Neural progenitor cell (in vitro differentiated cells): ENCODE measurements around the gene C19orf25. TPM values are rescaled to one million over a fixed set of nuclear protein-coding genes. Genes with fewer than 3 reads are reported as not detected.
A peak's percentile ranks its signal among the peaks of the same experiment; 100 is the strongest.

Experiments
- DNase-seq: peaks from one replicate; pipeline ENCODE4 v3.0.0-alpha.2; 2016; ENCODE audit warnings: low spot score
- H2AFZ ChIP-seq: fragments of 200-600 bp; sonication (generic); replicated peaks from 2 replicates; pipeline ENCODE4 v1.6.1; 2016; ENCODE audit warnings: antibody characterized with exemption
- H3F3A ChIP-seq: fragments of 200-600 bp; sonication (generic); 2 replicates; pipeline ENCODE4 v1.6.1; 2016; ENCODE audit warnings: antibody characterized with exemption, low read depth
- H3K27ac ChIP-seq: fragments of 200-600 bp; sonication (generic); 2 replicates; pipeline ENCODE4 v1.5.1; 2016; ENCODE audit warnings: mild to moderate bottlenecking
- H3K27me3 ChIP-seq: fragments of 200-600 bp; sonication (generic); 2 replicates; pipeline ENCODE4 v1.6.1; 2016; ENCODE audit warnings: mild to moderate bottlenecking, moderate library complexity
- H3K36me3 ChIP-seq: fragments of 200-600 bp; sonication (generic); 2 replicates; pipeline ENCODE4 v1.5.1; 2016
- H3K4me1 ChIP-seq: fragments of 200-600 bp; sonication (generic); 2 replicates; pipeline ENCODE4 v1.6.1; 2016; ENCODE audit warnings: mixed run types
- H3K4me2 ChIP-seq: fragments of 200-600 bp; sonication (generic); 2 replicates; pipeline ENCODE4 v1.6.1; 2016
- H3K4me3 ChIP-seq: fragments of 200-600 bp; sonication (generic); 2 replicates; pipeline ENCODE4 v1.5.1; 2016
- H3K79me2 ChIP-seq: fragments of 200-600 bp; sonication (generic); 2 replicates; pipeline ENCODE4 v1.6.1; 2016; ENCODE audit warnings: low read depth
- H3K9ac ChIP-seq: fragments of 200-600 bp; sonication (generic); 2 replicates; pipeline ENCODE4 v1.6.1; 2016
- H3K9me3 ChIP-seq: fragments of 200-600 bp; sonication (generic); 2 replicates; pipeline ENCODE4 v1.5.1; 2016; ENCODE audit warnings: low read depth
- H4K20me1 ChIP-seq: fragments of 200-600 bp; sonication (generic); 2 replicates; pipeline ENCODE4 v1.6.1; 2016; ENCODE audit warnings: low read depth
- H3K27ac Mint-ChIP-seq: 3 replicates; pipeline ENCODE4 v1.8.0; 2021; ENCODE audit warnings: mixed read lengths
- H3K27me3 Mint-ChIP-seq: 2 replicates; pipeline ENCODE4 v1.8.0; 2022; ENCODE audit warnings: low read depth, mild to moderate bottlenecking, inconsistent platforms, moderate library complexity, mixed read lengths; ENCODE audit not compliant: insufficient read depth
- H3K36me3 Mint-ChIP-seq: 3 replicates; pipeline ENCODE4 v1.8.0; 2021; ENCODE audit warnings: mixed read lengths
- H3K4me1 Mint-ChIP-seq: 3 replicates; pipeline ENCODE4 v1.8.0; 2021; ENCODE audit warnings: mixed read lengths
- H3K4me3 Mint-ChIP-seq: 3 replicates; pipeline ENCODE4 v1.8.0; 2021; ENCODE audit warnings: mild to moderate bottlenecking, moderate library complexity, mixed read lengths
- H3K9me3 Mint-ChIP-seq: 3 replicates; pipeline ENCODE4 v1.8.0; 2020; ENCODE audit warnings: mixed read lengths
- CTCF ChIP-seq: fragments of 200-600 bp; sonication (generic); IDR thresholded peaks from 2 replicates; pipeline ENCODE4 v1.5.1; 2017; ENCODE audit warnings: antibody characterized with exemption, mild to moderate bottlenecking
- EZH2 ChIP-seq: fragments of 200-600 bp; sonication (generic); IDR thresholded peaks from 2 replicates; pipeline ENCODE4 v1.6.1; 2017; ENCODE audit warnings: antibody characterized with exemption, mild to moderate bottlenecking, moderate library complexity
- EZH2phosphoT487 ChIP-seq: fragments of 200-600 bp; sonication (generic); IDR thresholded peaks from 2 replicates; pipeline ENCODE4 v1.6.1; 2017; ENCODE audit warnings: antibody characterized with exemption
- total RNA-seq: library from RNA; depleted of rRNA; stranded (reverse); fragments of >200 nt; gene quantifications from 2 replicates; pipeline ENCODE4 v1.2.3, GENCODE V29; 2015; ENCODE audit warnings: low replicate concordance

The C19orf25 gene
- total RNA-seq, 1 donor from 2014 or later, result 14.4 TPM

GRCh38 chr19:1495799-1496713, 17.0 kb upstream of the C19orf25 start:
- no peak overlapping the region for H3K27ac Mint-ChIP-seq
- Histone ChIP-seq H3K36me3 (no peaks in the 10 kb centered on the region), H4K20me1 (peaks cover 9% of the 10 kb centered on the region), H3K4me3 (no peak overlapping the region), H3F3A (peaks cover 9% of the 10 kb centered on the region), H3K9me3 (peaks cover 6% of the 10 kb centered on the region), H3K4me2 (no peak overlapping the region), H3K79me2 (no peaks in the 10 kb centered on the region), H2AFZ (no peak overlapping the region), H3K27ac (no peak overlapping the region), H3K27me3 (peaks cover 35% of the 10 kb centered on the region), H3K4me1 (peaks cover 8% of the 10 kb centered on the region), H3K9ac (no peak overlapping the region)
- H3K9me3 Mint-ChIP-seq, result peaks cover 2% of the 10 kb centered on the region
- TF ChIP-seq EZH2, result no peak
- TF ChIP-seq EZH2phosphoT487, result no peak
- TF ChIP-seq CTCF, result no peak
- H3K4me1 Mint-ChIP-seq, result peaks cover 20% of the 10 kb centered on the region
- peak overlapping the region; percentile 36 for H3K4me3 Mint-ChIP-seq
- H3K27me3 Mint-ChIP-seq, result peaks cover 20% of the 10 kb centered on the region
- H3K36me3 Mint-ChIP-seq, result peaks cover 1% of the 10 kb centered on the region
- no peak for DNase-seq

GRCh38 chr19:1495051-1495798, 16.2 kb upstream of the C19orf25 start:
- H3K9ac ChIP-seq, result no peak overlapping the region
- no peaks in the 10 kb centered on the region for H3K9me3 Mint-ChIP-seq

GRCh38 chr19:1494115-1494815, 15.2 kb upstream of the C19orf25 start:
- Mint-ChIP-seq H3K4me3 (no peak overlapping the region), H3K4me1 (peaks cover 23% of the 10 kb centered on the region), H3K36me3 (peaks cover 1% of the 10 kb centered on the region), H3K9me3 (no peaks in the 10 kb centered on the region), H3K27ac (no peak overlapping the region), H3K27me3 (peaks cover 17% of the 10 kb centered on the region)
- Histone ChIP-seq H3K4me3 (no peak overlapping the region), H4K20me1 (peaks cover 9% of the 10 kb centered on the region), H3K9me3 (no peaks in the 10 kb centered on the region), H3K4me1 (peaks cover 15% of the 10 kb centered on the region), H3K9ac (no peak overlapping the region), H2AFZ (no peak overlapping the region), H3F3A (peaks cover 12% of the 10 kb centered on the region), H3K4me2 (no peak overlapping the region), H3K27ac (no peak overlapping the region), H3K27me3 (peaks cover 36% of the 10 kb centered on the region), H3K36me3 (no peaks in the 10 kb centered on the region), H3K79me2 (no peaks in the 10 kb centered on the region)
- no peak for DNase-seq
- TF ChIP-seq EZH2phosphoT487 (no peak), EZH2 (no peak), CTCF (no peak)

More at GRCh38 chr19:1495051-1495798, 16.2 kb upstream of the C19orf25 start:
- no peak for DNase-seq
- Mint-ChIP-seq H3K4me3 (no peak overlapping the region), H3K4me1 (peaks cover 20% of the 10 kb centered on the region), H3K27me3 (peaks cover 20% of the 10 kb centered on the region), H3K36me3 (peaks cover 1% of the 10 kb centered on the region), H3K27ac (no peak overlapping the region)
- H3K4me2 ChIP-seq, result no peak overlapping the region
- no peak overlapping the region for H2AFZ ChIP-seq
- peaks cover 36% of the 10 kb centered on the region for H3K27me3 ChIP-seq
- peaks cover 5% of the 10 kb centered on the region for H3K9me3 ChIP-seq
- peaks cover 8% of the 10 kb centered on the region for H3K4me1 ChIP-seq
- peaks cover 9% of the 10 kb centered on the region for H3F3A ChIP-seq
- peaks cover 9% of the 10 kb centered on the region for H4K20me1 ChIP-seq
- TF ChIP-seq CTCF, result no peak
- no peaks in the 10 kb centered on the region for H3K36me3 ChIP-seq
- H3K79me2 ChIP-seq, result no peaks in the 10 kb centered on the region
- no peak overlapping the region for H3K4me3 ChIP-seq
- H3K27ac ChIP-seq, result no peak overlapping the region
